Stimulated activated CD8-positive, alpha-beta memory T cell treated with anti-CD3 and anti-CD28 coated beads, Interleukin-7, amount 100 ng/mL, for 24 hours (primary cell): ENCODE results near the gene ACO1.

Source experiments
- DNase-seq: peaks from one replicate; pipeline ENCODE4 v3.0.0-alpha.2; 2020; ENCODE audit warnings: low read depth

The ACO1 gene

DNA sequence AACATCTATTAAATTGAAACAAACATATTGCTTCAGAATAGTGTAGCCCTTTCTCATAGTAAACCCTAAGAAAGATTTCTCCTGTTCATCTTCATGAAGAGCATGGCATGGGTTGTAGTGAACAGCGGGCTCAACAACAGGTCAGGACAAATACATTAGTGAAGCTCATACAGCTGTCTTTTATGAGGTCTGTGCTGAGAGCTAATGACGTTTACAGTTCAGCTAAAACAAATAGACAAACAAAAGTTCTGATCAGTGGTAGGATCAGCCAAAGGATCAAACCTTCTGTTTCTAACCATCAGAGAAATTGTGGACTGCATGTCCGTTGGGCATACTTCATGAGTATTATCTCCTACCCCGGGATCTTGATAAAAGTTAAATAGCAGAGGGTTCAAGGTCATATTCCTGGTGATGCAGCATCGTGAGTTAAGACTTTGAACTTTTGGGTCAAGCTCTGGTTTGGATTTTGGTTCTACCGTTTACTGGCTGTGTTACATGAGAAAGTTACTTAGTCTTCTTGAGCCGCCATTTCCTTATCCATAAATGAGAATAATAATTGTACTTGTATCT lies 37.9 kb downstream of the ACO1 start:
- DNase-seq = no peak

DNA sequence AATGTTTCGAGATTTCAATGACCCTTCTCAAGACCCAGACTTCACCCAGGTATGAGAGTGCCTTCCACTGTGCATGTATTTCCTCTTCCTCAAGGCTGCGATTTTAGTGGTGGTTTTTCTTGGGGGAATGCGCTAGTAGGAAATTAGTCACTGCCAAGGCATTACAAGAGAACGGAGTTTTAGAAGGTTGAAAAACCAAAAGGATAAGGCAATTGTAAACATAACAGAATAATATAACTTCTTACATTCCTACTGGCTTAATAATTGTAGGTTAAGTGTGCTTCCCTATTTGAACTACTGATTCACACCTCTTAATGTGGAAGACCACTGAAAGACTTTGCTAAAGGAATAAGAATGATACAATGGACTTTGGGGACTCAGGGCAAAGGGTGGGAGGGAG lies 38.9 kb downstream of the ACO1 start:
- no peak for DNase-seq

DNA sequence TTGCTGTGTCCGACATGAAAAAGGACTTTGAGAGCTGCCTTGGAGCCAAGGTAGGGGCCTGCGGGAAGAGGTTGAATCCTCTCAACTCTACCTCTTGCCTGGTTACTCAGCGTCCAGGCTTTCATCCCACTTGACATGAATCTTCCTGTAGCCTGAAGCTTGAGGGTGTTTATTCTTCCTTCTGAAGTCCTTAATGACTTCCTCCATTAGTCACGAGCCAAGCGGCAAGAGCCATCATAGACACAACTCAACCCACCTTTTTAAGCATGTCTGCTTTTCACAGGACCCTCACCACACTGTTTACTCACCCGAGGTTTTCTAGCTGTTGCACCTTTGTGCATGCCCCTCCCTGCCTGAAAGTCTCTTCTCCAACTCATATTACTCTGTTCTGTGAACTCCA lies 40.2 kb downstream of the ACO1 start:
- no peak for DNase-seq

DNA sequence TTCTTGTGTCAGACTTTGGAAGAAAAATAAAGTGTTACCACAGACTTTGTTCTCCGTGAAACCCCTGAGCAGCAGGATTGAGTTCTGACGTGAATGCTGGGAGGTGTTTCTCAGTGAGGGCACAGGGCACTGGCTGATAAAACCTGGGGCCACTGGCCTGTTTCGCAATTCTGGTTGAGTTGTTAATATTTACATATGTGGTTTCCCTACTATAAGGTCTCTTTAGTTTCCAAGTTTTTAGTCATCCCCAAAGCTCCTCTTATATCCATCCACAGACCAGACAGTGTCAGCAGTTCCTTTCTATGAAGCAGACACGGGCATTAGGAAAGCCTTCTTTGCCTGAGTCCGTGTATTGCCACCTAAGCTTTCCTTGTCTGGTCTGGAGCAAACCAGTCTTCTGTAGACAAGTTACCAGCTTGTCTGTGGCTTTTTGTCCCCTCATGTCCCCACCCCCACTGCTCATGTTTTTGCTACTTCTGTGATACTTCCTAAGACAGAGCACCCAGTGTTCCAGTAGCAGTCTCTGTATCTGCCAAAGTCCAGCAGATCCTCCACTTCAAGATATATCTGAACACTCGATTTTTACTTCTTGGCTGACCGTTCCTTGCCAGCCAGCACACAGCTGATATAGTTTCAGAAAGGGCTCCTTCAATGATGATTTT lies 42.0 kb downstream of the ACO1 start:
- no peak for DNase-seq

DNA sequence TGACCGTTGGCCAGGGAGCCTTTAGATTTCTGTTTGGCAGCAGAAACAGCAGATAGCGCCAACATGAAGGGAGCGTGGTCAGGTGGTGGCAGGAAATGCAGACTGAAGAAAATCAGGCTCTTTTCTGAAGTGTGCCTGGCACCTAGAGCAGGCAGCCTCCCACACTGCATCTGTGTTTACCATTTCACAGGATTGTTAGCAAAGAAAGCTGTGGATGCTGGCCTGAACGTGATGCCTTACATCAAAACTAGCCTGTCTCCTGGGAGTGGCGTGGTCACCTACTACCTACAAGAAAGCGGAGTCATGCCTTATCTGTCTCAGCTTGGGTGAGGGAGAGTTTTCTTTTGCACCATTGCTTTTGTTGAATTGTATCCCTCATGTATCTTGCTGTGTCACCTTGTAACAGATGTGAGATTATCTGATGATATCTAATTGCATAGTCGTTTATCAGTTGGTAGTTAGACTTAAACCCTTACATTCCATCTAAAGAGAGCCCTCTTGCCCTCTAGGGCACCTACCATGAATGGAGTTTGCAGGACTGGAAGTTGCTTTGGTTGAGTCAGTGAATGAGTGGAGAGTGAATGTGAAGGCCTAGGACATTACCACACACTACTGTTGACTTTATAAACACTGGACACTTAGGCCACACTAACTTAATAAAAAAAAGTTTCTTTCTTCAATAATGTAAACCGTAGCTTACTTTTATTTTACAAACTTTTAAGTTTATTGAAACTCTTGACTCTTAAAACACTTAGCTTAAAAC lies 42.8 kb downstream of the ACO1 start:
- no peak for DNase-seq

DNA sequence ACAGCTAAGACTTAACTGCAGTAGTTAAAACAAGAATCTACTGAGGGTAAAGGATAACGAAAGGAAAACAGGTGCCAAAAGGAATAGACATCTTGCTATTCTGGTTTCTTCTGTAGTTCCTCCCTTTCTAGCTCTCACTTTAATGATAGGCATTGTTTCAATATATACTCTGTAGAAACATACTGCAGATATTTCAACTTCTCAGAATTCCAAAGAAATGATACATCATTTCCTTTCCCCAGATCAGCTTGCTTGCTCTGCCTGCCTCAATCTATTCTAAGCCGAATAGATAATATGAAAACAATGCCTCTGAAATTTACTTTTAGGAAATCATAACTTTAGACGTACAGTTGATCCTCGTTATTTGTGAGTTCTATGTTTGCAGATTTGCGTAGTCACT lies 46.3 kb downstream of the ACO1 start:
- no peak for DNase-seq

DNA sequence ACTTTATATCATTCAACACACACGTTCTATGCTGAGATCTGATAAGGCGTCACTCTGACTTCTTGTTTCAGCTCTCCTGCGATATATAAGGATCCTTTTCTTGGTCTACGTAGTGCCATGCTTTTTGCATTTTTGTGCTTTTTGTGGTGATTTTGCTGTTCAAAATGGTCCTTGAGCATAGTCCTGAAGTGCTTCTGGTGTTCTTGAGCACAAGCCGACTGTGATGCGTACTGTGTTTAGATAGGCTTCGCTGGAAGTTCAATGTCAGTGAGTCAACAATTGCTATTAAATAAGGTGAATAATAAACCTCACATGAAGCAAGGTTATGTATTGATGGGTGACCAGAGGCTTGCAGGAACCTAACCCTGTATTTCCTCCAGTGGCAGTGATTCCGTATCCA lies 46.8 kb downstream of the ACO1 start:
- no peak for DNase-seq

DNA sequence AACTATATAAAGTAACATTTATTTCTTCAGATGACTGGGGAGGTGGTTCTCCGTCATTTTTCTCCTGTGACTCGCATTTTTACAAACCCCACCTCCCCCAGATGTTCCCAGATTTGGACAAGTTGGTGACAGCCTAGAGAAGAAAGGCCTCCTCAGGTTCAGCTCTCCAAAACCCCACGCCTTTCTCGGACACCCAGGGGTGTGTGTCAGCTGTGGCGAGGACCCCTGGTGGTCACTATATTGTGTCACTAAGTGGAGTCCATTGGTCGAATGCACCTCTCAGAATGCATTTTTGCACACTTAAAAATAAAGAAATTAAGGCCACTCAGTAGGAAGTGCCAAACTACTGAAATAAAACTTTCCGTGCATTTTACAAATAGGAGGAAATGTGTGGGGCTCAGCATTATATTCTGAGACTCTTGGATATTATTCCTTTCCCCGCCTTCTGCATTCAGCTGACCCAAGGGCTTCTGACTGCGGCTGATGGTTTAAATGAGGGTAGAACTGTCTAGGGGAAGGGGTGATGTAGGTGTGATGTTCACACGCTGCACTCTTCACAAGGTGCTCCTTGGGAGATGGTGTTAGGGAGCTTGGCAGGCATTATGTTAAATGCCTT lies 47.6 kb downstream of the ACO1 start:
- no peak for DNase-seq

DNA sequence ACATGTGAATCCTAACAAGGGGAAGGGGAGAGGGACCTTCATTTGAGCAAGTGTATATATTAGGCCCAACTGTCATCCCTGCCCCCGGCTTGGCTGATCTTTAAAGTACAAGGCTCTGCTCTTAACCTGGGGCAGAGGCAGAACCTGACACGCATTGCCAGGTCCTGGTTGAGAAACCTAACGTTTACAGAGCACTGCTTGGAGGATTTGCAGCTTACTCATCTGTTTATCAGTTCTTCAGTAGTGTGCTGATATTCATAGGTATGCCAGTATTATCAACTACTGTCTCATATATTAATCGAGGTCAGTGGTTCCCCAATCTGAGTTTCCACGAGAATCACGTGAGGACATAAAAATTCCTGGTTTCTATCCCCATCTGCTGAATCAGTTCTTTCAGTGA lies 50.4 kb downstream of the ACO1 start:
- no peak for DNase-seq

DNA sequence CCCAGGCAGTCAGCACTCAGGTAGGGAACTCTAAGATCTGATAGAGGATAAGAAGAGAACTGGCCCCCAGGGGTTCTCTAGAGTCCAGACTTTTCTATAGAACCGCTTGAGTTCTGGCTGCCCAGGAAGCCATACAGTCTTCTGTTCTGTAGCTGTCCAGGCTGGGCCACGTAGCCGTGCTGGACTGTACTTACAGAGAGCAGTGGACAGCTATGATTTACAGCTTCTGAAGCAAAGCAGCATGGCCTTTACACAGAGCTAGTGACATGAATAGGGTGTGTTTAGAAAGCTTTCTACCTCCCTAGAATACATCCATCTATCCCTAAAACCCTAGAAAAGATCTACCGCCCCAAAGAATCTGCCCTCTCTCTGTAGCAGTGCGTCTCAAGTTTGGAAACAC lies 57.2 kb downstream of the ACO1 start:
- no peak for DNase-seq

DNA sequence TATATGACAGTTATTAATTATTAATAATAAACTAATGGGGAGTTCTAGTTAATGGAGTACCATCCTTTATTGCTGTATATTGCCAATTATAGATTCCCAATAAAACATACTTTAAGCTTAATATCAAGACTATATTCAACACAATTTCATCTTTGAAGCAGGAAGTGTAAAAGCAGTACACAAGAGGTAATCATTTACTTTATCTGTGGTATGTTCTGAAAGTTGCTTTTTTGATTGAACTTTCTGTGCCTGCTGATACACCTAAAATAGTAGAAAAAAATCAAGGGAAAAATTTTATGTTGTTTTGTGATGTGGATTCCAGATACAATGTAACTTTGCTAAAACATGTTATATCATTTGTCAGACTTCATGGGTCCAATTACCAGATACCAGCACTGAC lies 58.0 kb downstream of the ACO1 start:
- DNase-seq = no peak

DNA sequence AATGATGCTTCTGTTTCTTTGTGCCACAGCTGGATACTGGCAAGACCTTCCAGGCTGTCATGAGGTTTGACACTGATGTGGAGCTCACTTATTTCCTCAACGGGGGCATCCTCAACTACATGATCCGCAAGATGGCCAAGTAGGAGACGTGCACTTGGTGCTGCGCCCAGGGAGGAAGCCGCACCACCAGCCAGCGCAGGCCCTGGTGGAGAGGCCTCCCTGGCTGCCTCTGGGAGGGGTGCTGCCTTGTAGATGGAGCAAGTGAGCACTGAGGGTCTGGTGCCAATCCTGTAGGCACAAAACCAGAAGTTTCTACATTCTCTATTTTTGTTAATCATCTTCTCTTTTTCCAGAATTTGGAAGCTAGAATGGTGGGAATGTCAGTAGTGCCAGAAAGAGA lies 65.5 kb downstream of the ACO1 start:
- DNase-seq = no peak

DNA sequence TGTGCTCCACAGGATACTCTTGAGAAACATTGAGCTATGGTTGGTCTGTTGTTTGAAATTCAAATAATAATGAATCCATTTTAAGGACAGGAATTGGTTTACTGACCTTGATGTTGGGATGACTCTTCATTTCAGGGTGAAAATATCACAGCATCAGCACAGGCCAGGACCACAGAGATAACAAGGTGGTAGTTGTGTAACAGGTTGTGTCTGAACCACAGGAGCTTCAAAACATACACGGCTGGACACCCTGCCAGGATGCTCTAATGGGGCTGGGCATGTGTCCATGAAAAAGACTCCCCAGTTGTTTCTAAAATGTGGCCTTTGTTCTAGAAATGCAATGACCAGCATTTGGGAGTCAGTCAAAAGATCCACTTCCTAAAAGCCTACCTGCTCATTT lies 69.8 kb downstream of the ACO1 start:
- DNase-seq = no peak

DNA sequence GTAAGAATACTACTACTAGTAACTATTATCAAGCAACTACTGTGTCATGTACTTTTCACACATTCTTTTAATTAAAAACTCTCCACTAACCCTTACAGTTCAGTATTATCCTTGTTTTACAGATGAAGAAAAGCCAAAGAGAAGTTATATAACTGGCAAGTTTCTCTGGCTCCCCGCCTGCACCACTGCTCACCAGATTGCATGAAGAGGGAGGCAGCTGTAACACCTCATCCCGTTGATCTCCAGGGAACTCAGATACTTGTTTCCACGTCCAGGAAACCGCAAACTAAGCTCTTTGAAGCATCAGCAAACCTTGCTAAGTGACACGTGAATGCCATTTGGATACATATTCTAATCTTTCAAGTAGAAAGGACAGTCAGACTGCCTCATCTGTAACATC lies 71.3 kb downstream of the ACO1 start:
- no peak for DNase-seq

DNA sequence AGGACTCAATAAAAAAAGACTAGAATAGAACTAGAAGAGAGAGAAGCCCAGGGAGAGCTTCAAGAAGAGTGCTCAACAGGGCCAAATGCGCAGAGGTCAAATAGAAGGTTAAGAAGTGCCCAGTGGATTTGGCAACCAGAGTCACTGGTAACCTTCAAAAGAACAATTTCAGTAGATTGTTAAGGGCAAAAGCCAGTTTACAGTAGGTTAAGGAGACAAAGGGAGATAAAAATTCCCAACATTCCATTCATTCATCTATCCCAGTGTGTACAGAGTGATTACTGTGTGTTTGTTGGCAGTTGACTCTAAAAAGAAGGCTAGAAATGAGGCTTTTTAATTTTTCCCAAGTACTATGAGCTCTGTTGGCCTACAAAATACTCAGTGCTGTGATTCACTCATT lies 72.1 kb downstream of the ACO1 start:
- no peak for DNase-seq

DNA sequence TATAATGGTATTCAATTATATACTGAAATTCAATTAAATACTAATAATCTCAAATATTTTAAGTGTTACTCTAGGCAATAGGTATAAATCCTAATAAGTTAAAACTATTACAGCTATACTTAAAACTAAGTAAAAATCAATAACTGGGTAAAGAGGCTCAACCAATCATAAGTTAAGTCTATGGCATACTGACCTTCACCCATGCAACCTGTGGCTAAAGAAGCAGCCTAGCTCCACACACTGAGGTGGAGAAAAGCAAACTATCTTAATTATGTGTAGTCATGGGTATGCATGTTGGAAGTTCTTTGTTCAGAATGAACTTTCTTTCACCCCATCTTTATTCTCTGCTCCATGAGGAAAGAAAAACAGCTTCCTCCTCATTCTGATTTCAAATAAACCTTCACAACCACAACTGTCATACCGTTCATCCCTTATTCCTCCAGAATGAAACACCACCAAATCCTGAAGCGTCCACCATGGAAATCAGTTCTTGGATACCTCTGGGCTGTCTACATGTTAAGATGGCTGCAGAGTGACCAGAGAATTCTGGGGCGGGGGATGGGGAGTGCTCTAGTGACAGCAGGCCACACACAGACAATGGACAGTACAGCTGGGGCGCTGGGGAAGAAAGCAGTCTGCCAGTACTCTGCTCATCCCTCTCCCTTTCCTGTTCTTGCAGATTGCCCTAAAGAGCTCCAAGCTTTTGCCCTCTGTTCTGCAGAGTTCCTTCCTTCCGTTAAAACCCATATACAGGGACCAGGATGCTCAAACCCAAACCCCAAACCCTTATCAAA lies 79.3 kb downstream of the ACO1 start:
- no peak for DNase-seq

DNA sequence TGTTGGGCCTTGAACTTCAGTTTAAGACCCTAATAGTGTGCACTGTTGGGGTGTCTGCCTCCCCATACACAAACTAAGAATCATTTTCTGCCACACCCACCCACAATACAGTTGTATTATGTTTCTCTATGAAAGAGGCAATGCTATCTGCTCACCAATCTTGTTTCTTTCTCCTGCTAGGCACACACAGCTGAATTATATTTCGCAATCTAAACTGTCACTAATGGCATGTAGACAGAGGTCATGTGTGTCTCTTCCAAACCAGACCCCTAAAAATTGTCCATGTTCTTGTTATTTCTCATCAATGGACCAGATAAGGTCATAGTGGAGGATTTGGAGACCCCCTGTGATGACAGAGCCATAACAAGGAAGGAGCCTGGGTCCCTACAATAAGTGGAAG lies 84.3 kb downstream of the ACO1 start:
- DNase-seq = no peak

DNA sequence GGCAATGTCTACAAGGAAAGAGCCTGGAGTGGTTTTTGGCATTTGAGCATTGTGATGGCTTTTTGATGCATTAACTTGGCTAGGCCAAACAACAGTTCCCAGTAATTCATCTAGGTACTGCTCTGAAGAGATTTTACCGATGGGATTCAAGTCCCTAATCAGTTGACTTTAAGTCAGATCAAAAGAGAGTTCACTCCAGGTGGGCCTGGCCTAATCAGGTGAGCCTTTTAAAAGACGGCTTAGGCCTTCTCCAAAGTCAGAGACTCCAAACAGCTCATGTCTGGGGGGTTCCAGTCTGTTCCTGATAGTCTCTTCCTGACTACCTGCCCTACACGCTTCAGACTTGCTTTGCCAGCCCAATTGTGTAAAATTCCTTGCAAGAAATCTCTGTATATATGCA lies 87.9 kb downstream of the ACO1 start:
- DNase-seq = no peak

DNA sequence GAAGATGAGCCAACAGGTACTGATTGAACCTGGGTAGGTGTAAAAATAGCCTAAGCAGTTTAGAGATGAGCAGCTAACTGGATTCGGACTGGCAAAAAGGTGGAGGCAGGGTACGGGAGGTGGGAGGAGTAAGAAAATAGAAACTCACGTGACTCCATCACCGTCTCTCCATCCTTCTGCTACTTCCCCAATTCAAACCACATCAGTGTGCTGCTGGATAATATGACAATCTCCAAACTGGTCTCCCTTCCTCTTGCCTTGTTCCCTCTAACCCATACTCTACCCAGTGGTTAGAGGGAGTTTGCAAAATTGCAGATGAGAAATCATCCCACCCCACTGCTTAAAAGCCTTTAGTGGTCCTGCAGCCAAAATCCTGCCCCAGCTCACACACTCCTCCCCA lies 98.9 kb downstream of the ACO1 start:
- DNase-seq = no peak

DNA sequence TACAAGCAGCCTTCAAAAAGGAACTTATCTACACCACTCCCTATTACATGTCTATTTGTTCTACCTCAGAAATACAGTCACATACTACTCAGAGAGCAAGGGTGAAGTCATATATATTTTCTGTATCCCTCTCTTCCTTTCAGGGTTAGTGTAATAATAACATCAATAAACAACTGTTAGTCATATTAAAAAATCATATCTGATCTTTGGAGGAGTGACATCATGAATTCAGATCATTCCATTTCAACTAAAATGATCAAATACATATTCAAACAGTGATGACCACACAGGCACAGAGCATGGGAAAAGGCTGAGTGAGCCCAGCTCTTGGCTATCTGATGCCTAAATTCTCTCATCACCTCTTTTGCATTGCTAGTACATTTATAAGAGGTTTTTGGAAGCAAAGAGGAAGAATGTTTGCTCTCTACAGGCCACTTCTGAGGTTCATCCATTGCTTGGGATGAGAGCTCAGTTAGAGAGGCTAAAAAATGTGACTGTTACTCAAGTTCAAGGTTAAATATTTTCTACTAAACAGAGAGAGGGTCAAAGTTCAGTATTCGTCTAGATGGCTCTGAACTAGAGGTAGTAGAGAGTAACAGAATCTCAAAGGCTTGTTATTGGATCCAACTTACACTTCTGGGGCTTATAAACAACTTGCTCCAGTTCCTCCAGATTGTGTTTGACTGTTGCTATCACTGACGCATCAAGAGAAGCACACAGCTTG lies 102.6 kb downstream of the ACO1 start:
- DNase-seq = no peak

DNA sequence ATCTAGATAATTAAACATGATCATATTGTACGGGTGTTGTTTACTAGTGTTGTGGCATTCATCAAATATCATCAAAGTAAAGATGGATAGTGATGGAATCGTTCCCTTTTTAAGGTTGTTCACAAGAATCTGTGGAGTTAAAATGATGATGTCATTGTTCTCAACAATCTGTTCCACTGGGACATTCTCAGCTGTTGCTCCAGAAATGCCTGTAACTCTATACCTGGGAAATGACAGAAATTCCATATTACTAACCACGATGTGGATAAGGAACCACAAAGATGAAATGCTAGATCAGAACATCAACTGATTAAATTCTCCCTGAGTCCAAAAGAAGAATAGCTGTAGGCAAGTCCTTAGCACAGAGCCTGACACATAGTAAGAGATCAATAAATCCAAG lies 103.5 kb downstream of the ACO1 start:
- DNase-seq = no peak

DNA sequence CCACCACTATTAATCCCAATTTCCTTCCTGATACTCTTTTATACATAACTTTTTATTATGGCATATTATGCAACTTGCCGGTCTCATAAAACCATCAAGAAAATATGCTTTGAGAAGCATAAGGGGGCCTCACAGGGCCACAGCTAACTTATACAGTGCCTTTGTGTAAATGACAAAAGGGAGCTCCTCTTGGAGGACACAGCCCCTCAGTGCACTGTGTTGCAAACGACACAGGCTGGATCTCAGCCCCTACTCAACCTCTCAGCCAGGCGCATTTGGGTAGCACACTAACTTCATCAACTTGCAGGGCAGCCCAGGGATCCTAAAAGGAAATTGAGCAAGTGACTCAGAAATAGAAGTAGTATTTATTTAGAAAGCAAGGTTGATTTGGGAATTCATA lies 106.2 kb downstream of the ACO1 start:
- no peak for DNase-seq
